Fibroblast of lung (primary cell): ENCODE measurements around the gene PARP6. TPM values are rescaled to one million over a fixed set of nuclear protein-coding genes. Genes with fewer than 3 reads are reported as not detected.

ENCODE experiments used
- DNase-seq, 2 donors: peaks; one replicate each; pipeline versions ENCODE4 v3.0.0 to v3.0.0-alpha.2; 2010; ENCODE audit warnings: low read depth in 2 of 2
- H2AFZ ChIP-seq: 2 replicates; pipeline ENCODE4 v1.5.1; 2012; ENCODE audit warnings: low read length, control low read depth, inconsistent platforms
- H3K27ac ChIP-seq: 2 replicates; pipeline ENCODE4 v1.5.1; 2011; ENCODE audit warnings: low read length, control low read depth; ENCODE audit not compliant: insufficient read depth
- H3K27me3 ChIP-seq: 2 replicates; pipeline ENCODE4 v1.5.1; 2011; ENCODE audit warnings: mild to moderate bottlenecking, low read length; ENCODE audit not compliant: control insufficient read depth, insufficient read depth
- H3K36me3 ChIP-seq: 2 replicates; pipeline ENCODE4 v1.5.1; 2011; ENCODE audit warnings: low read length; ENCODE audit not compliant: control insufficient read depth, insufficient read depth
- H3K4me1 ChIP-seq: 2 replicates; pipeline ENCODE4 v1.5.1; 2011; ENCODE audit warnings: low read length; ENCODE audit not compliant: control insufficient read depth, insufficient read depth; ENCODE audit errors: extremely low read depth
- H3K4me2 ChIP-seq: 2 replicates; pipeline ENCODE4 v1.5.1; 2011; ENCODE audit warnings: low read length, control low read depth; ENCODE audit not compliant: insufficient read depth; ENCODE audit errors: extremely low read depth
- H3K4me3 ChIP-seq, 4 experiments: fragments of 200-600 bp in 1 of 4; sonication (generic) in 1 of 4; replicated peaks in 1 of 4; 2 replicates each; pipeline ENCODE4 v1.5.1; 2011 to 2016; ENCODE audit warnings: low read length in 4 of 4, low read depth in 3 of 4, mild to moderate bottlenecking in 3 of 4, control low read depth in 2 of 4, inconsistent platforms in 1 of 4, mixed read lengths in 1 of 4; ENCODE audit not compliant: insufficient read depth in 1 of 4; ENCODE audit errors: control extremely low read depth in 1 of 4
- H3K79me2 ChIP-seq: 2 replicates; pipeline ENCODE4 v1.5.1; 2012; ENCODE audit warnings: mild to moderate bottlenecking, low read length, inconsistent platforms; ENCODE audit not compliant: control insufficient read depth, insufficient read depth
- H3K9ac ChIP-seq: 2 replicates; pipeline ENCODE4 v1.5.1; 2011; ENCODE audit warnings: mild to moderate bottlenecking, low read length, control low read depth; ENCODE audit not compliant: insufficient read depth
- H3K9me3 ChIP-seq: 2 replicates; pipeline ENCODE4 v1.5.1; 2012; ENCODE audit warnings: low read depth, low read length; ENCODE audit not compliant: control insufficient read depth, insufficient read depth
- H4K20me1 ChIP-seq: 2 replicates; pipeline ENCODE4 v1.5.1; 2011; ENCODE audit warnings: low read length; ENCODE audit not compliant: control insufficient read depth, insufficient read depth; ENCODE audit errors: extremely low read depth
- EZH2 ChIP-seq: IDR thresholded peaks from 2 replicates; pipeline ENCODE4 v1.5.1; 2012; ENCODE audit warnings: low read length, control low read depth, mild to moderate bottlenecking; ENCODE audit errors: missing control alignments
- polyA plus RNA-seq, 2 donors: library from polyadenylated mRNA; depleted of rRNA in 1 of 2; stranded (reverse) in 1 of 2; unstranded in 1 of 2; fragments of >200 nt; gene quantifications; 2 replicates each; pipeline ENCODE4 v1.2.1, GENCODE V29; 2011 to 2012; ENCODE audit warnings: missing spikeins in 1 of 2
- total RNA-seq: library from RNA; depleted of rRNA; stranded (reverse); fragments of >200 nt; gene quantifications from 2 replicates; pipeline ENCODE4 v1.2.1, GENCODE V29; 2014
- TF ChIP-seq, protein P1 (sequence below), 2 donors: IDR thresholded peaks in 1 of 2; conservative IDR thresholded peaks in 1 of 2; 1 replicate in 1 of 2; 2 replicates in 1 of 2; pipeline ENCODE4 v1.5.1; 2011 to 2012; ENCODE audit warnings: low read length in 2 of 2, control low read depth in 1 of 2, inconsistent platforms in 1 of 2, low read depth in 1 of 2, mild to moderate bottlenecking in 1 of 2

The PARP6 gene
- total and polyA plus RNA-seq, 2 donors (not counting 1 experiment from before 2014, with no cell fraction given), result 27.4 to 37.7 TPM

- TF ChIP-seq, protein P1, sequence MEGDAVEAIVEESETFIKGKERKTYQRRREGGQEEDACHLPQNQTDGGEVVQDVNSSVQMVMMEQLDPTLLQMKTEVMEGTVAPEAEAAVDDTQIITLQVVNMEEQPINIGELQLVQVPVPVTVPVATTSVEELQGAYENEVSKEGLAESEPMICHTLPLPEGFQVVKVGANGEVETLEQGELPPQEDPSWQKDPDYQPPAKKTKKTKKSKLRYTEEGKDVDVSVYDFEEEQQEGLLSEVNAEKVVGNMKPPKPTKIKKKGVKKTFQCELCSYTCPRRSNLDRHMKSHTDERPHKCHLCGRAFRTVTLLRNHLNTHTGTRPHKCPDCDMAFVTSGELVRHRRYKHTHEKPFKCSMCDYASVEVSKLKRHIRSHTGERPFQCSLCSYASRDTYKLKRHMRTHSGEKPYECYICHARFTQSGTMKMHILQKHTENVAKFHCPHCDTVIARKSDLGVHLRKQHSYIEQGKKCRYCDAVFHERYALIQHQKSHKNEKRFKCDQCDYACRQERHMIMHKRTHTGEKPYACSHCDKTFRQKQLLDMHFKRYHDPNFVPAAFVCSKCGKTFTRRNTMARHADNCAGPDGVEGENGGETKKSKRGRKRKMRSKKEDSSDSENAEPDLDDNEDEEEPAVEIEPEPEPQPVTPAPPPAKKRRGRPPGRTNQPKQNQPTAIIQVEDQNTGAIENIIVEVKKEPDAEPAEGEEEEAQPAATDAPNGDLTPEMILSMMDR (conservative IDR thresholded peaks at IDR 0.05 in 1 of 2, IDR thresholded peaks at IDR 0.05 in 1 of 2; ENCODE audit: low read depth in 1 of 2, low read length in 2 of 2), result no peak
- TF ChIP-seq EZH2, result no peak
- Histone ChIP-seq H3K9me3 (no peaks in the 10 kb centered on the region), H3K4me3 (peak overlapping the region; percentile 42 to 66 (median 56)), H3K27ac (peak overlapping the region; percentile 95), H3K79me2 (peaks cover 14% of the 10 kb centered on the region), H3K9ac (peak overlapping the region; percentile 70), H3K4me1 (peaks cover 20% of the 10 kb centered on the region), H3K27me3 (no peaks in the 10 kb centered on the region), H3K4me2 (peak overlapping the region; percentile 95), H3K36me3 (peaks cover 2% of the 10 kb centered on the region), H2AFZ (no peak overlapping the region), H4K20me1 (no peaks in the 10 kb centered on the region)
- no peak for DNase-seq
Measured at GRCh38 chr15:72236381-72237003, 35.9 kb downstream of the PARP6 start.

DNA sequence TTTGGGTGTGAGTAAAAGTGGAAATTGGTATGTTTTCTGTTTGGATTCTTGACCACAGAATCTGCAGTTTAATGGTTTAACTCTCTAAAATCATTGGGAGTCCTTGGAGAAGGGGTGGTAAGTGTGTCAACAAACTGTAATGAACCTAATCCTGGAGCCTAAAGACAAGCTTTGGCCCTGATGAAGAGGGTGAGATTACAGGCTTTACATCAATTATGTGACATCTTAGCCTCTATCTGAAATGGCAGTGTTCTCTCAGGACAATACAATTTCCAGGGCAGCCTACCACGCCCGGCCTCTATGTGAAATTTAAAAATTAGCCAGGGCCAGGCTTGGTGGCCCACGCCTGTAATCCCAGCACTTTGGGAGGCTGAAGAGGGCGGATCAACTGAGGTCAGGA lies 37.1 kb downstream of the PARP6 start:
- TF ChIP-seq, protein P1 (conservative IDR thresholded peaks at IDR 0.05 in 1 of 2, IDR thresholded peaks at IDR 0.05 in 1 of 2; ENCODE audit: low read depth in 1 of 2, low read length in 2 of 2), result no peak
- no peak for TF ChIP-seq EZH2
- no peak overlapping the region for H3K27ac ChIP-seq
- no peaks in the 10 kb centered on the region for H4K20me1 ChIP-seq
- no peaks in the 10 kb centered on the region for H3K27me3 ChIP-seq
- H3K79me2 ChIP-seq, result peaks cover 22% of the 10 kb centered on the region
- H3K36me3 ChIP-seq, result no peaks in the 10 kb centered on the region
- no peak for DNase-seq
- no peak overlapping the region for H3K9ac ChIP-seq
- no peak overlapping the region for H3K4me3 ChIP-seq
- H3K9me3 ChIP-seq, result no peaks in the 10 kb centered on the region
- H3K4me1 ChIP-seq, result peaks cover 20% of the 10 kb centered on the region
- no peak overlapping the region for H3K4me2 ChIP-seq
- H2AFZ ChIP-seq, result no peak overlapping the region

- no peaks in the 10 kb centered on the region for H4K20me1 ChIP-seq
- H3K4me1 ChIP-seq, result peaks cover 20% of the 10 kb centered on the region
- H3K9me3 ChIP-seq, result no peaks in the 10 kb centered on the region
- TF ChIP-seq, protein P1 (conservative IDR thresholded peaks at IDR 0.05 in 1 of 2, IDR thresholded peaks at IDR 0.05 in 1 of 2; ENCODE audit: low read depth in 1 of 2, low read length in 2 of 2), result no peak
- TF ChIP-seq EZH2, result no peak
- H3K27me3 ChIP-seq, result no peaks in the 10 kb centered on the region
- no peak overlapping the region for H3K27ac ChIP-seq
- no peaks in the 10 kb centered on the region for H3K36me3 ChIP-seq
- H3K4me2 ChIP-seq, result no peak overlapping the region
- no peak for DNase-seq
- peaks cover 35% of the 10 kb centered on the region for H3K79me2 ChIP-seq
- no peak overlapping the region for H2AFZ ChIP-seq
- H3K9ac ChIP-seq, result no peak overlapping the region
- H3K4me3 ChIP-seq, result no peak overlapping the region
Measured at GRCh38 chr15:72233769-72234168, 38.6 kb downstream of the PARP6 start.
